Activated B cell treated with CpG ODN at 0.5 μM for 24 hours (primary cell): Measurements from ENCODE around the gene POLE2. TPM values are rescaled to one million over a fixed set of nuclear protein-coding genes. Genes with fewer than 3 reads are reported as not detected.

Experiments
- ATAC-seq: fragments of 200-7000 bp; cut with Tn5 transposase; one replicate; pipeline ENCODE4 v1.10.0; 2021; ENCODE audit warnings: low read depth, mild to moderate bottlenecking, moderate library complexity
- CTCF ChIA-PET: fragments of 350-600 bp; sonication (Branson Sonifier 250); formaldehyde crosslinking; loops from one replicate; lab custom pipeline; 2021; ENCODE audit warnings: antibody characterized with exemption; lab: Charles Lee
- POLR2A ChIA-PET: fragments of 350-600 bp; sonication (Branson Sonifier 250); formaldehyde crosslinking; loops from one replicate; lab custom pipeline; 2021; ENCODE audit warnings: antibody characterized with exemption; lab: Charles Lee
- DNase-seq: peaks from one replicate; pipeline ENCODE4 v3.0.0; 2022
- H3K27ac Mint-ChIP-seq: one replicate; pipeline ENCODE4 v1.8.0; 2020; ENCODE audit warnings: mixed read lengths
- H3K27me3 Mint-ChIP-seq: one replicate; pipeline ENCODE4 v1.8.0; 2021; ENCODE audit warnings: mixed read lengths
- H3K36me3 Mint-ChIP-seq: one replicate; pipeline ENCODE4 v1.8.0; 2021; ENCODE audit warnings: low read depth, mixed read lengths
- H3K4me1 Mint-ChIP-seq: one replicate; pipeline ENCODE4 v1.8.0; 2021; ENCODE audit warnings: mixed read lengths
- H3K4me3 Mint-ChIP-seq: one replicate; pipeline ENCODE4 v1.8.0; 2020; ENCODE audit warnings: mild to moderate bottlenecking, mixed read lengths
- H3K9me3 Mint-ChIP-seq: one replicate; pipeline ENCODE4 v1.8.0; 2020; ENCODE audit warnings: mixed read lengths
- intact Hi-C: fragments of 100-400 bp; cut with micrococcal nuclease; formaldehyde crosslinking; loops from one replicate; pipeline ENCODE4 v1.15.1; 2024
- total RNA-seq: library from RNA; stranded (reverse); gene quantifications from 2 replicates; pipeline ENCODE4 v1.2.3, GENCODE V29; 2022
- TF ChIP-seq, protein P1 (sequence below): fragments of 200-600 bp; IDR thresholded peaks from one replicate; pipeline ENCODE4 v1.8.0; 2022; ENCODE audit warnings: antibody characterized with exemption, mild to moderate bottlenecking

The POLE2 gene
- total RNA-seq, 1 donor from 2014 or later, result 5.3 TPM

DNA sequence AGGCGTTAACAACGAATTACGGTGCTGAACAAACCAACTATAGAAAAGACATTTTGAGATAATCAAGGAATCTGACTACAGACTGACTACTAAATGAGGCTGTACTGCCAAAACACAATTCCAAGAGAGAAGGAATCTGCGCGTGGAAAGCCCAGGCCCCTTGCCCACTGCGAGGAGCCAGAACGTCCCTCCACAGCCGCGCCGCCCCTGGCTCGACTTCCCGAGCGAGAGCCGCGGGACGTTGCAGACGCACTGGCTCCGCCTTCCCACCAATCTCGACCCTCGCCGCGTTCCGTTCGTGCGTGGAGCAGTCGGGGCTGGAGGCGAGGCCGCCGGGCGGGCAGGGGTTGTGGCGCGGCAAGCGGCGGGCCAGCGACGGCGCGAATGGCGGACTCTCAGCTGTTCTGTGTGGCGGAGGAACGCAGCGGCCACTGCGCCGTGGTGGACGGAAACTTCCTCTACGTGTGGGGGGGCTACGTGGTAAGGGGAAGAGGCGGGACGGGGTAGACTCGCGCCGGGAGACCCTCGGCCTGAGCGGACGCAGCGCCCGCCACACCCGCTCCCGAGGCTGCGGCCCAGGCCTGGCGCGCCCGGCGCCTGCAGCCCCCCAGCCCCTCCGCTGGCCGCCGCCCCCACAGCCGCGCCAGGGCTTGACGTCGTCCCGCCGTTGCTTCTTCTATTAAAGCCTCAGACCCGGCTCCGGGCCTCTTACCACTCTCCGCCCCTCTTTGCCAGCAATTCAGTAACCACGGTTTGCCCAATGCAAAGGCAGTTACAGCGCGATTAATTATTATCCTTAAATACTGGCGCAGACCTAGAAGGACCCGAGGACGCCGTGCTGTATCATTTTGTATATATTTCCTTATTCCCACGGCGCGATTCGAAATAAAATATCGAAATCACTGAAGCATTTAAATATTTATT, 5.1 kb upstream of the POLE2 start, which contains the start of gene KLHDC1:
KLHDC1 (plus strand) TSS at position 310 of the 924 bp plus-strand sequence; CDS start at position 385, 75 bp downstream.
- POLR2A ChIA-PET, result interaction anchor here (0.6 to 3.0 kb wide), 12 partner anchors 8 to 130 kb away, joined by 3 to 24 read pairs (median 4); partner anchors contain the start of genes KLHDC2, LRR1, MGAT2 and RPL36AL
- peak within 1 kb of the TSS; percentile 84 for H3K27ac Mint-ChIP-seq
- peaks cover 24% of the 10 kb centered on the region for H3K4me1 Mint-ChIP-seq

DNA sequence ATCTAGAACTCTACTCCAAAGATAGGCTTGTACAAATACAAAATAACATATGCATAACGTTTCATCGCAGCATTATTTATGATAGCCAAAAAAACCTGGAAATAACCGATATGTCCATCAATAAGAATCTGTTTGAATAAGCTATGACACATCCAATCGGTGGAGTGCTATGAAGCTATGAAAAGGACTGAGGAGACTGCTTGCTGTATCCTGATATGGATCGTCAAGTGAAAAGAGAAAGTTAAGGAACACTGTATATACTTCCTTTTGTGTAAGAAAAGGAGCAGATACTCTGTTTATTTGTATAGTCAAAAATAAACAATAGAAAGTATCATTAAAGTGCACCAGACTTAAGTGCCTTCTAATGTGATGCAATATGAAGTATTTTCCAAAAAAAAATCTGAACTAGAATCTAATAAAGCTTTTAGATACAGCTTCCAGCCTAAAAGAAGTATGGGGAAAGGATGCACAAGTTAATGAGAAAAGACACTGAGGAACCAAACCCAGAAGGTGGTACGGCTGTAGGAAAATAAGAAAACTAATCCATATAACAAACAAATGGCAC, 4.3 kb upstream of the POLE2 start:
- TF ChIP-seq, protein P1, sequence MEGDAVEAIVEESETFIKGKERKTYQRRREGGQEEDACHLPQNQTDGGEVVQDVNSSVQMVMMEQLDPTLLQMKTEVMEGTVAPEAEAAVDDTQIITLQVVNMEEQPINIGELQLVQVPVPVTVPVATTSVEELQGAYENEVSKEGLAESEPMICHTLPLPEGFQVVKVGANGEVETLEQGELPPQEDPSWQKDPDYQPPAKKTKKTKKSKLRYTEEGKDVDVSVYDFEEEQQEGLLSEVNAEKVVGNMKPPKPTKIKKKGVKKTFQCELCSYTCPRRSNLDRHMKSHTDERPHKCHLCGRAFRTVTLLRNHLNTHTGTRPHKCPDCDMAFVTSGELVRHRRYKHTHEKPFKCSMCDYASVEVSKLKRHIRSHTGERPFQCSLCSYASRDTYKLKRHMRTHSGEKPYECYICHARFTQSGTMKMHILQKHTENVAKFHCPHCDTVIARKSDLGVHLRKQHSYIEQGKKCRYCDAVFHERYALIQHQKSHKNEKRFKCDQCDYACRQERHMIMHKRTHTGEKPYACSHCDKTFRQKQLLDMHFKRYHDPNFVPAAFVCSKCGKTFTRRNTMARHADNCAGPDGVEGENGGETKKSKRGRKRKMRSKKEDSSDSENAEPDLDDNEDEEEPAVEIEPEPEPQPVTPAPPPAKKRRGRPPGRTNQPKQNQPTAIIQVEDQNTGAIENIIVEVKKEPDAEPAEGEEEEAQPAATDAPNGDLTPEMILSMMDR, result no peak
- H3K9me3 Mint-ChIP-seq, result no peaks in the 10 kb centered on the region
- DNase-seq (no peak), ATAC-seq (no peak)
- H3K4me3 Mint-ChIP-seq, result peak overlapping the region; percentile 83
- peaks cover 27% of the 10 kb centered on the region for H3K4me1 Mint-ChIP-seq
- intact Hi-C loops, result loop anchor here (1.0 to 5.0 kb wide), 4 partner anchors 105 to 620 kb away; partner anchors contain the start of genes DMAC2L, L2HGDH, RPS29 and SOS2
- ChIA-PET CTCF (no interaction called here), POLR2A (interaction anchor here (0.5 to 3.0 kb wide), 13 partner anchors 9 to 1117 kb away, joined by 3 to 24 read pairs (median 5); partner anchors contain the start of genes KLHDC2, LRR1, MGAT2 and RPL36AL)
- peak overlapping the region; percentile 84 for H3K27ac Mint-ChIP-seq
- H3K27me3 Mint-ChIP-seq, result no peaks in the 10 kb centered on the region
- H3K36me3 Mint-ChIP-seq, result peaks cover 7% of the 10 kb centered on the region

More for the DNA sequence above, 5.1 kb upstream of the POLE2 start, which contains the start of gene KLHDC1:
- intact Hi-C loops, result loop anchor here (1.0 to 5.0 kb wide), 7 partner anchors 59 to 619 kb away; partner anchors contain the start of genes DMAC2L, KLHDC2, L2HGDH and MGAT2
- Mint-ChIP-seq H3K9me3 (no peaks in the 10 kb centered on the region), H3K27me3 (no peaks in the 10 kb centered on the region), H3K36me3 (peaks cover 5% of the 10 kb centered on the region), H3K4me3 (peak within 1 kb of the TSS; percentile 83)
- TF ChIP-seq, protein P1, result no peak
- ATAC-seq, result peak; percentile 80
- DNase-seq, result peak; percentile 74
- CTCF ChIA-PET, result no interaction called here

GRCh38 chr14:49691031-49691430, 3.0 kb upstream of the POLE2 start:
- H3K4me1 Mint-ChIP-seq, result peaks cover 29% of the 10 kb centered on the region
- no peaks in the 10 kb centered on the region for H3K27me3 Mint-ChIP-seq
- DNase-seq, result no peak
- intact Hi-C loops, result loop anchor here (5.0 kb wide), 2 partner anchors 541 to 621 kb away; partner anchors contain the start of genes DMAC2L, L2HGDH and SOS2
- TF ChIP-seq, protein P1, result no peak
- H3K36me3 Mint-ChIP-seq, result peaks cover 7% of the 10 kb centered on the region
- no peak for ATAC-seq
- ChIA-PET CTCF (no interaction called here), POLR2A (interaction anchor here (1.0 kb wide), 1 partner anchor 77 kb away, joined by 9 read pairs; the partner anchor contains the start of gene KLHDC2)
- H3K9me3 Mint-ChIP-seq, result no peaks in the 10 kb centered on the region
- H3K27ac Mint-ChIP-seq, result peak overlapping the region; percentile 13
- H3K4me3 Mint-ChIP-seq, result no peak overlapping the region

GRCh38 chr14:49688701-49689030, 652 bp upstream of the POLE2 start:
- Mint-ChIP-seq H3K4me3 (peak overlapping the region; percentile 87), H3K9me3 (no peaks in the 10 kb centered on the region), H3K36me3 (peaks cover 7% of the 10 kb centered on the region), H3K27me3 (no peaks in the 10 kb centered on the region), H3K27ac (peak overlapping the region; percentile 91), H3K4me1 (peaks cover 16% of the 10 kb centered on the region)
- ATAC-seq, result no peak
- intact Hi-C loops, result loop anchor here (1.0 kb wide), 3 partner anchors 54 to 79 kb away; partner anchors contain the start of genes MGAT2 and RPL36AL
- TF ChIP-seq, protein P1, result no peak
- CTCF ChIA-PET, result interaction anchor here (0.9 to 1.5 kb wide), 3 partner anchors 54 to 103 kb away, joined by 4 to 5 read pairs (median 4); partner anchors contain the start of genes KLHDC2 and RPS29
- DNase-seq, result no peak
- POLR2A ChIA-PET, result interaction anchor here (1.0 to 3.1 kb wide), 6 partner anchors 54 to 102 kb away, joined by 3 to 38 read pairs (median 7); partner anchors contain the start of genes DNAAF2, KLHDC2, RPL36AL and RPS29
